NCI-H1694 (cell line): Measurements from ENCODE around the gene GNPTAB.

Experiments
- DNase-seq: peaks from one replicate; lab custom pipeline; 2025; lab: John Stamatoyannopoulos, UW

Gene GNPTAB

DNA sequence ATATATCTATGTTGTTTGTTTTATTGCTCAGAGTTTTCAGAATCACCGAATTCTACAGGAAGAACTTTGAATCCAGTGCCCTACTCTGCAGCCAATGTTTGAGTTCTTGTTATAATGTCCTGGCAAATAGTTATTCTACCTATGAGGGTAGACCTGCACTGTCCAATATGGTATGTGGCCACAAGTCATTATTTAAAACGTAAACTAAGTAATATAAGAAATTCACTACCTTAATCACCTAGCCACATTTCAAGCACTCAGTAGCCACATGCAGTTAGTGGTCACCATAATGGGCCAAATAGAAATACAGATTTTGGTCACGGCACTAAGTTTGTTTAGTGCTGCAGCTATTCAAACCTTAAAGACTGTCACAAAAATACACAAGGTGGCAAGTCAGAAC, 26.4 kb downstream of the GNPTAB start:
- DNase-seq, result no peak

DNA sequence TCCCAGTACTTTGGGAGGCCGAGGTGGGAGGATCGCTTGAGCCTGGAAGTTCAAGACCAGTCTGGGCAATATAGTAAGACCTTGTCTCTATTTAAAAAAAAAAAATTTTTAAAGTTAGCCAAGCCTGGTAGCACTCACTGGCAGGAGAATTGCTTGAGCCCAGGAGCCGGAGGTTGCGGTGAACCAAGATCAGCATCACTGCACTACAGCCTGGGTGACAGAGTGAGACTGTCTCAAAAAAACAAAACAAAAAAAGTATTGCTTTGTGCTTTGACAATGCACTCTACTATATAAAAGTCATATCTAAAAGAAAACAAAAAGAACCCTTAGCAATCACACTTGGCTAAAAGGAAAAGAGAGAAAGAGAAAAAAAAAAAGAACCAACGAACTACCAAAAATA, 26.8 kb downstream of the GNPTAB start:
- no peak for DNase-seq

DNA sequence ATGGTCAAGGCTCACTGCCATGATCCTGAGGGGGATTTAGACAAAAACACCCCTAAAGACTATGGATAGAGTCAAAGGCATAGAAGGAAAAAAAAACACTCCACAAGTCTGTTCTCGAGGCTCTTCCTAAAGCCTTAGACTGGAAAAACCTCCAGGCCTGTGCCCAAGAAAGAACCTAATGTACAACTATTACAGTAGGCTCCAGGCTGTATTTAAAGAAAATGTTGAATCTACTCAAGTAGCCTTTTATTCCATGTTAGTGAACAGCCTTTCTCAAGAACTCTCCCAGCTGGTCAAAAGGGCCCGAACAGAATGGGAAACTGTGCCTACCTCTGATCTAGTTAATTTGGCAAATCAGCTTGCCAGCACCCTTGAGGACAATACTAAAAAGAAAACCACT, 28.3 kb downstream of the GNPTAB start:
- no peak for DNase-seq

DNA sequence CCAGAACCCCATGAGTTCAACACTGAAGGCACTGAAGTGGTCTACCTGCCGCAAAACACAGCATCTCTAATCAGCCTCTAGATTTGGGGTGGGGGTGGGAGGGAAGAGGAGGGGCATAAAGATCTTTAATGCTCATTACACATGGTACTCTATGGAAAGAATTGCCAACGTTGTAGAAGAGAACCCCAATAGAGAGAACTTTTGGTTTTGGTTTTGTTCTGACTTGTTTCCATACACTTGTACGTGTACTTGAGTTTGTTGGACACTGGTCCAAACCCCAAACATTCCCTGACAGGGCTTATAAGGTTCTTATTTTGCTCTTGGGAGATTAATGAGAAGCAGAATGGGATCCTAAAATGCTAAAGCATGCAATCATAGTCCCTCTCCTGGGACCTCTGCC, 31.0 kb downstream of the GNPTAB start:
- no peak for DNase-seq

DNA sequence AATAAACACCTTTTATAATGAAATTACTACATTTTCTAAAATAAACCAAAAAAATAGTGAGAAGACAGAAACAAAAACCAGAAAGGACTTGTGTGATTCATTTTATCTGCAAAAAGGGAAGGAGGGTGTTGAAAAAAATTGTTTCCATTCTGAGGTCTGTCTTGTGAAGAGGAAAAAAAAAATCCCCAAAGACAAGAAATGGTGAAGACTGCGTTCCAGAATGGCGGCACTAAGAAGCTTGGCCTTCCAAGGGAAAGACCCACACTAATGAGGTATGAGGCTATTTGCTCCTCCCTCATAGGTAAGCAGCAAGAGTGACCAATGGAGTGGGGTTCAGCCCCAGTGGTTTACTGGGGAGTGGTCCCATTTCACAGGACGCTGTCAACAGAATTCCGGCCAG, 35.0 kb downstream of the GNPTAB start:
- no peak for DNase-seq

DNA sequence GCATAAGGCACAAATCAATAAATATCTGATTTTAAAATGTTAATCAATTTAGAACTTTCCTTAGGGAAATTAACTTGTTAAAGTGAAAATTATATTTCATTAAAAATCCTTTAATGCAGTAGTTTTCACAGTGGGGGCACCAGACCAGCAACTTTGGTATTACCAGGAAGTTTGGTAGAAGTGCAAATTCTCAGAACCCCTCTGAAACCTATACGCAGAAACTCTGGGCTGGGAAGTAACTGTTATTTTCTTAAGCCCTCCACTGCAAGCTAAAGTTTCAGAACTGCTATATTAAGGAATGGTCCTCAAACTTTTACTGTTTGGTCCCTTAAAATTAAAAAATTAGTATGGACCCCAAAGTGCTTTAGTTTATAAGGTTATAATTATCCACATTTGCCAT, 35.7 kb downstream of the GNPTAB start:
- no peak for DNase-seq

DNA sequence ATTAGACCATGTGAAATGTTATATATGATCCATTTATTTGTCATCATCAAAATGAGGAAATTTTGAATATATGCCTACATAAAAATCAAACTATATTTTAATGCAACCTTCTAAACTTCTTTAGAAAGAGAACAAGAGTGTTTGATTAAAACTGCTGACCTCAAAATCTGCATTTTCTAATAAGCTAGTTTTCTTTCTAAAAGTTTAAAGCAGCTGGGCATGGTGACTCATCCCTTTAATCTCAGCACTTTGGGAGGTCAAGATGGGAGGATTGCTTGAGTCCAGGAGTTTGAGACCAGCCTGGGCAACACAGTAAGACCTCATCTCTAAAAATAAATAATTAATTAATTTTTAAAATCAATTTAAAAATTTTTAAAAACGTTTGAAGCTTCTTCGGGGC, 36.2 kb downstream of the GNPTAB start:
- DNase-seq, result no peak

DNA sequence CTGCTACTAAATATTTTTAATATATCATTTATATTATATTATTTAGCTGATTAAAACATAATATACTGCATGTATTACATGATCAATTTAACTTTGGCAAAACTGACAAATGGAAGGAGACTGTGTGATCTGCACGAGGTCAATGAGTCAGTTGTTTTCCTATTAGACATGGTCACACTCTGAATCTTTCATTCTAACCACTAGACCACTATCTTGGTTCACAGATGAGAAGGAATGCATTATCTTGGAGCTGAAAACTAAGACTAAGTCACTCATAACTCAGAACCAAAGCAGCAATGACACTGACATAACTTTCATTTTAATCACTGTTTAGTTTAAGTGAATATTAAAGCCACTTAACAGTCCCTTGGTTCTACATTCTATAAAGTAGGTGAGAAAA, 37.4 kb downstream of the GNPTAB start:
- no peak for DNase-seq

DNA sequence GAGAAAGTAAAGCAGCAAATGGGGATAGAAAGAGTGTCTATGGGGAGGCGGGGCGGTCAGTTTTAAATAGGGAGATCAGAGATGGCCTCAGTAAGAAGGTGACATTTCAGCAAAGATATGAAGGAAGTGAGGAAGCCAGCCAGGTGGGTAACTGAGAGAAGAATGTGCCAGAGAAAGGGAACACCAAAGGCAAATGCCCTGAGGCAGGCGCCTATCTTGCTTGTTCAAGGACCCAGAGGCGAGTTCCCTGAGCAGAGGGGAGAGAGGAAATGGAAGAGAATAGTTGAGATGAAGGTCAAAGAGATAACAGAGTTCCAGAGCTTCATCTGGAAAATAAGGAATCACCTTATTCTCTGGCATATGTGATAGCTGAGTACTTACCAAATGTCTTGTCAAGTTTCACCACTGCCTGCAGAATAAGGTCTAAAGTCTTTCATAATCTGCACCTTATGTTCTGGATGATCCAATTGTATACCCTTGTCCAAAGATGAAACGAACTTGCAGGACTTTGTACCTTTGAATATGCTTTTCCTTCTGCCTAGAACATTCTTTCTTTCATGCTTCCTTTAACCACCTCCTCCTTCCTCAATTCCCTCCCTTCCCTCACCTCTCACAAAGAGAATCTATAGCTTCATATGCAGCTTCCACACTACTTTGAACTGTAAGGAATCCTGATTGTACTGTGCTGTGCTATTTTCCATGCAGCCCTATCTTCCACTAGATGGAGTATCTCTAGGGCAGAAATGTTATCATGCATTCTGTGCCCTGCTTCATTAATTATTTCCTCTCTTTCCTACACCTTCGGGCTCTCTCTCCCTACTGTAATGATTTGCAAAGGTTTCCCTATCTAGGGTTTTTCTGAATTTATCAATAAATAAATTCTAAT, 38.5 kb downstream of the GNPTAB start:
- no peak for DNase-seq

DNA sequence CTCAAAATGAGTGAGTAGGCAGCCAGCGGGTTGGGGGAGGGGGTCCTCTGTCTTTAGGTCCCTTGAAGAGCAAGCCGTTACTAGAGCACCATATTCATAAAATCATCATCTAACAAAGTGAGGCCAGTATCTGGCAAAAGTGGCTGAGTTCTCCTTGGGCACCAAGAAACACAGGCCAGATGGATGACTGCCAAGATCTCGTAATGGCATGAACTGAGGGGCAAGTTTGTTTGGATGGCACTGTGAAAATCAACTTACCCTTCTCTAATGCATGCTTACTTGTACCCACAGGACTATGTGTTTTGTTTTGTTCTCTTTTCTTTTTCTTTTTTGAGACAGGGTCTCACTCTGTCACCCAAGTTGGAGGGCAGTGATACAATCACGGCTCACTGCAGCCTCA, 41.6 kb downstream of the GNPTAB start:
- DNase-seq, result no peak

DNA sequence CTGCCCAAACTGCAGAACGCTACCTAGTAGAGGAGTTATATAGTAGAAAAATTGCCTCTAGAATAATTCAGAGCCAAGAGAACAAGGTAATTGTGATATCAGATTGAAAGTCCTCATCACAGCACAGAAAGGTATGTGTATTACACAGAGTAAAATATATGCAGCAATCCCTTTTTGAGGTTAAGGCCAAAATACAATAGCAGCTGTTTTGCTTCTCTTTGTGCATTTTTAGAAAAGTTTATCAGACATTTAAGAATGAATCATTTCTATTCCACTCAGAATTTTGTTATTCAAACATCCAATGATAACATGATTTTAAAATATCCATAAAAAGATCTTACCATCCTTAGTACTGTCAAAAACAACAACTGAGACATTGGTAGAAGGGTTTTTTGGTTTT, 45.1 kb downstream of the GNPTAB start:
- DNase-seq, result no peak

DNA sequence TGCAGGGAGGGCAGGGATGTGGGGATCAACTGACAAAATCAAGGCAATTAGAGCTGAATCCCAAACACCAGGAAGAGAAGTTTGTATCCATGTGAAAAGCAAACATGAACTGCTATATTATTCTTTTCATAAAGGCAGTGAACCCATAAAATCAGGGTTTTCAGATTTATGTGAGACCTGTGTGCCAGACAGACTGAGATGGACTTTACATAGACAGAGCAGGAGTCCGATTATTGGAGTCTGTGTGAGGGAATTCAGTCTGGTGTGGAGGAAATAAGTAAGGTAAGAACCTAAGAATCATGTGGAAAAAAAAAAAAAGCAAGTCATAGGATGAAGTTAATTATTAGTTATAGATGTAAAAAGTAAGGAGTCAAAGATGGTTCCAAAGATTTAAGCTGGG, 46.4 kb downstream of the GNPTAB start:
- no peak for DNase-seq

DNA sequence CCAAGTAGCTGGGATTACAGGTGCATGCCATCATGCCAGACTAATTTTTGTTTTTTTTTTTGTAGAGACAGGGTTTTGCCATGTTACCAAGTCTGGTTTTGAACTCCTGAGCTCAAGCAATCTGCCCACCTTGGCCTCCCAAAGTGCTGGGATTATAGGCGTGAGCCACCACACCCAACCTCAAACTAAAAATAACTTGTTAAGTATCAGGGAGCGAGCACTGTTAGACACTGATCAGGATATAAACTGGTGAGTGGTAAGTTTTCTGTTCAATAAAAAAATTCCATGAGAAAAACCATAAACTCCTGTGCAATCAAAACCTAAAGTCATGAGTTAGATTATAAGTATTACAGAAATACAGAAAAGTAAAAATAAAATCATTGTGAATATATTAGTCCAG, 46.9 kb downstream of the GNPTAB start:
- no peak for DNase-seq

DNA sequence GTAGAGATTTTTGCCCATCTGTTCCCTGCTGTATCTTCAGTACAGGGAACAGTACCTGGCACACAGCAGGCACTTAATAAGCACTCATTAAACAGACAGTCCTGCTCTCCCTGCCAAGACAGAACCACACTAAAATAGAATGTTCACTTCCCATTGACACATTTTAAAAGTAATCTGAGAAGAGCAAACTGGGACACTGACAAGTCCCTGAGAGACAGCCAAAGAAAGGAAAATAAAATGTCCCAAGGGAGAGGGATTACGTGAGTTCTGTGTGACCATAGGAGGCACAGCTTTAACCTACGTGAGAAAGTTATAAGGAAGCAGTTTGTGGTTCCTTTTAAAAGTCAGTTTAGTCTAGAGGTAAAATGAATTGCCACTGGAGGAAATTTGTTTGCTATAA, 47.6 kb downstream of the GNPTAB start:
- DNase-seq, result no peak

DNA sequence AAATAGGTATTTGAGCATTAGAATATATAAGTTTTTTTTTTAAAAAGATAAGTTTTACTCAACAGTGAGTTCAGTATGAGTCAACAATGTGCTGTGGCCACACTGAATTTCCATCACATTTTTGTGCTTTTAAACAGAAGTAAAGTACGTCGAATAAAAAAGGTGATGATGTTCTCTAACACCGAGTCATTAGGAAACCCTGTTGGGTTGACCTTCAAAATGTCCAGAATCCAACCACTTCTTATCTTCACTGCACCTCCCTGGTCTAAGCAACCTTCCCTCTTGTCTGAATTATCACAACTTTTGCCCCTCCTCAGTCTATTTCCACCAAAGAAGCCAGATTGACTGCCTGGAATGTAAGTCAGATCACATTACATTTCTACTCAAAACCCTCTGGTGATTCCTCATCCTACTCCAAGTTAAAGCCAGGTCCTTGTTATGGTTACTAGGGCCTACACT, 48.5 kb downstream of the GNPTAB start:
- no peak for DNase-seq

DNA sequence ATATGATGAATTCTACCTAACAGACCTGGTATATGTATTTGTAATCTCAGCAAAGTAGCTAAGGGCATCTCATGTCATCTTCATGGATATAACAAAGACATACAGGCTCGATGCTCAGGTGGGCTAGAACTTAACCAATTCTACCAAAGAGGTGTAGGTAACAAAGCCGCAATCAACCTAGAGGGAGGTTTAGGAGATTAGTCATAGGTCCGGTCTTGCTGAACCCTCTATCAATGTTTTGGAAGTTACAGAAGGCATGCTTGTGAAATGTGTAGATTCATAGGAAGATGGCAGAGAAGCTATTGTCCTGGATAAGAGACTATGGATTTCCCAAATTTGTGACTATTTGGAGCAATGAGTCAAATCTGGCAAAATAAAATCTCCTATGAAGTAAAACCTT, 48.9 kb downstream of the GNPTAB start:
- no peak for DNase-seq

DNA sequence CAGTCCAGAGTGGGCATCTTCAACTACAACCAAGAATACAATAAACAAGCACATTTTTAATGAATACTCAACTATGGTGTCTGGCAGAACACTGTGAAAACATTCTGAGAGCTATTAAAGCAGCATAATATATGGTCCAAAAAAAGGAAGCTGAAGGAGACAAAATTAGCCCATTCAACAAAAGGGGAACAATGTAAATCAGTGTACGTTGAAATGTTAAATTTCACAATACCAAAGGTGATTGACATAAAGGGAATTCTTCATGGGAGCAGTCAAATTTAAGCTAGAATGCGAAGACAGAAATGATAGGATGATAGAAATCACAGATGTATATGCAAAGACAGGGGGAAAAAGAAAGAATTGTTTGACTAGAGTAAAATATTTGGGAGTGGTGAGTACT, 50.2 kb downstream of the GNPTAB start:
- DNase-seq, result no peak

DNA sequence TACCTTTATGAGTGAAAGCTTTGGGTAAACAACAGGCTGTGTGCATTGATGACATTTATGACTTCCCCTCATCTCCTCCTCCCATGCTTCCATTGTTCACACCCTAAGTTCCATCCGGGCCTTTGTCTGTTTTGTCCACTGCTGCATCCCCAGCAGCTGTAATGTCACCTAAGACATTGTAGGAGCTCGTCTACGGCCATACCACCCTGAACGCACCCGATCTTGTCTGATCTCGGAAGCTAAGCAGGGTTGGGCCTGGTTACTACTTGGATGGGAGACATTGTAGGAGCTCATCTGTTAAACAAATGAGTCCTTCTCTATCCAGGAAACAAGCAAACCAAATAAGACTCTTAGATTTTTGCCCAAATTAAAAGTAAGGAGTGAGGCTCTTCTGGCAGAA, 51.1 kb downstream of the GNPTAB start:
- DNase-seq, result no peak

DNA sequence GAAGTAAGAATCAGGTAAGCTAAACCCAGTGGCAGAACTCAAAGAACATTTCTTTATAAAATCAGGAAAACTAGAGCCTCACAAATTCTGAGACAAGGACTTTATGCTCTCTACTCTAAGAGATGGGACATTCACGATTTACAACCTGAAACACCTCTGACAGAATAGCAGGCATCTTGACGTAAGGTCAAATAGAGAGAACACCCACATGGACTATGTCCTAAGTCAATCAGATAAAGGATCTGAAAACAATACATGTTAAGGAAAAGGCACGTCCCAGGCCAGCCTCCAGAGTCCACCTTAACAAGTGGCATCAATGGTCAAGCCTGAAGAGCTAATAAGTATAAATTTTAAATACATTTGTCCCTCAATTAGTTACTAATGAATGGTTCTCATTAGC, 51.6 kb downstream of the GNPTAB start:
- DNase-seq, result no peak

DNA sequence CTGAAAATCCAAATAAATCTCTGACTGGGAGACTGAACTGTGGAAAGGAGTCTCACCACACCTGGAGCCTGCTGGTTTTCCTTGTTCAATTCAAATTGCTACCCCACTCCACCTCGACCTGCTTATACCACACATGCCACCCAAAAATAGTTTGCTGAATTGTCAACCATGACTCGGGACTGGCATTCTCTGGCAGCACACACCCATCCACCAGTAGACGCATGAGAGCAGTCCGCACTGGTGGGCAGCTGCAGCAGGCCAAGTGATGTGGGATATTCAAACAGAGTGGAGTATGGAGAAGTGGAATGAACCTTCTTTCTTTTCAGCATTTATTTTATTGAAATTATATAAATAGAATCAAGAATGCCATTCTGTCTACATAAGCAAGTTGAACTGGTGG, 52.8 kb downstream of the GNPTAB start:
- no peak for DNase-seq

DNA sequence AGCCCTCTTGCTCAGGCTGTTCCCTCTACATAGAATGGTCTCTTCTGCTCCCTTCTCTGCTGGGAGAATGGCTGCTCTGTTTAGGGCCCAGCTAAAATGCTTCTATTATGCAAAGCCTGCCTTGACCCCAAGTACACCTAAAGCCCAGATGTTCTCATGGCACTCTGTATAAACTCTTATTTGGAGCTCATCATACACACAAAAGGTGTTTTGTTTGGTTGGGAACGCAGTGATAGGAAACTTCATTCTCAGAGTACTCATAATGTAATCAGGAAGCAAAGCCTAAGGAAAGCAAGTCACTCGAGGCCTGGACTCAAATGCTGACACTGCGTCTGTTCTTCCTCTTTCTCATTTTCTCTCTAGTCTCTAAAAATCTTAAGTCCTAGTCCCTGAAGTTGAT, 53.3 kb downstream of the GNPTAB start:
- no peak for DNase-seq

DNA sequence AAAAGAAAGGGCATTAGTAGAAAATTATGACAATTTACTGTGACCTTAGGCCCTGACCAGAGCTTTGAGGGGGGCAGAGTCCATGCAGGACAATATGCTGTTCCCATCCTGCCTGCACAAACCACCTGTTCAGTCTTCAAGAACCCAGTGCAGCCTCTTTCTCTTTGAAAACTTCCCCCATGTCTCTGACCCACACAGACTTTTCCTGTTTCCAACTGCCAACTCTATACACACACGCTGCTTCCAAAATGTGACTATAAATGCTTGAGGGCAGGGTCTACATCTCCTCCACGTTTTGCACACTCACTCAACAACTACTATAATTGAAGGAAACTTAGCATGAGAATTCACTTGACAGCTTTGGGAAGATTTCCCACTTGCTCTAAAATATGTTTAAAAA, 54.9 kb downstream of the GNPTAB start:
- DNase-seq, result no peak

DNA sequence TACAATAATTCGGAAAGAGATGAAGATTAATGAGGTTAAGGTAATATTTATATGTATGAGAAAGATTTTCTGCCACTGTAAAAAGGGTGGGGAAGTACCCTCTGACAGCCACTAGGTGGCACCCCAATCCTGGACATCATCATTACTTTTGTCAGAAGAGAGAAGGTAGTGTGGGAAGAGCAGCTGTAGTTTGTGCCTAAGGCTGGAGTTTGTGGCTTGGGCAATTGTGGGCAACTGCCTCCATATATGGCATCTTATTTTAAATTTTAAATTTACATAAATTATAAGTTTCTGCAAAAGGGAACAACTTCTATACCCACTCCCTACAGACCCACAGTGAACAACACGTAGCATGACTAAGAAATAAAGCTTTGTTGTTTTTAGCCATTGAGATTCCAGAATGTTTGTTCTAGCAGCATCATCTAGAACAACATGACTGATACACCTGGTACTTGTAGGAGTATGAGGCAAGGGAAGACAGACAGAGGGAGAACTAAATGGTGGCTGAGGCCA, 57.1 kb downstream of the GNPTAB start:
- peak; percentile 25 for DNase-seq
